MCF 10A (cell line): ENCODE data around the gene KBTBD4. TPM values are rescaled to one million over a fixed set of nuclear protein-coding genes. Genes with fewer than 3 reads are reported as not detected.

Source experiments
- BruUV-seq: library from RNA; stranded (reverse); fragments of 400-500 nt; replicated peaks from 2 replicates; lab custom pipeline; 2021; lab: Mats Ljungman, UMichigan
- CTCF ChIA-PET: fragments of 300-600 bp; sonication (Branson Sonifier 250); formaldehyde crosslinking; extraction: SDS; loops from one replicate; lab custom pipeline; 2021; ENCODE audit warnings: antibody characterized with exemption, inconsistent platforms; lab: Yijun Ruan, JAX
- POLR2A ChIA-PET: fragments of 300-600, 350-650 bp; sonication (Branson Sonifier 250); formaldehyde crosslinking; extraction: SDS; loops from one replicate; lab custom pipeline; 2020; ENCODE audit warnings: antibody characterized with exemption, inconsistent platforms; lab: Yijun Ruan, JAX
- DNase-seq: peaks from one replicate; pipeline ENCODE4 v3.0.0-alpha.2; 2018; ENCODE audit not compliant: unreplicated experiment
- H3K27ac Mint-ChIP-seq: one replicate; pipeline ENCODE4 v1.8.0; 2022; ENCODE audit warnings: mild to moderate bottlenecking, low read depth, mixed read lengths; ENCODE audit not compliant: unreplicated experiment
- H3K27me3 Mint-ChIP-seq: one replicate; pipeline ENCODE4 v1.8.0; 2022; ENCODE audit warnings: mixed read lengths; ENCODE audit not compliant: insufficient read depth, unreplicated experiment
- H3K36me3 Mint-ChIP-seq: one replicate; pipeline ENCODE4 v1.8.0; 2022; ENCODE audit warnings: mild to moderate bottlenecking, moderate library complexity, mixed read lengths; ENCODE audit not compliant: insufficient read depth, unreplicated experiment
- H3K4me1 Mint-ChIP-seq: one replicate; pipeline ENCODE4 v1.8.0; 2022; ENCODE audit warnings: mixed read lengths; ENCODE audit not compliant: insufficient read depth, unreplicated experiment
- H3K4me3 Mint-ChIP-seq: one replicate; pipeline ENCODE4 v1.8.0; 2022; ENCODE audit warnings: mild to moderate bottlenecking, moderate library complexity, mixed read lengths; ENCODE audit not compliant: unreplicated experiment
- H3K9me3 Mint-ChIP-seq: one replicate; pipeline ENCODE4 v1.8.0; 2022; ENCODE audit warnings: mixed read lengths; ENCODE audit not compliant: unreplicated experiment
- intact Hi-C: fragments of 100-400 bp; cut with micrococcal nuclease; formaldehyde crosslinking; loops from 2 replicates; pipeline ENCODE4 v1.14.1; 2022
- total RNA-seq: library from RNA; stranded (reverse); gene quantifications from 2 replicates; pipeline ENCODE4 v1.2.3, GENCODE V29; 2022
- TF ChIP-seq, protein P1 (sequence below): fragments of 200-600 bp; IDR thresholded peaks from one replicate; pipeline ENCODE4 v1.8.0; 2022; ENCODE audit warnings: antibody characterized with exemption, mild to moderate bottlenecking; ENCODE audit not compliant: unreplicated experiment

The KBTBD4 gene
- total RNA-seq, 1 experiment from 2014 or later, result 8.4 TPM

- peaks cover 49% of the 10 kb centered on the region for H3K36me3 Mint-ChIP-seq
- H3K4me1 Mint-ChIP-seq, result peaks cover 9% of the 10 kb centered on the region
- BruUV-seq, result no TSS peak
- ChIA-PET POLR2A (no interaction called here), CTCF (interaction anchor here (0.5 to 0.6 kb wide), 2 partner anchors 96 to 758 kb away, joined by 3 to 6 read pairs; no protein-coding TSS in a partner anchor)
- TF ChIP-seq, protein P1, sequence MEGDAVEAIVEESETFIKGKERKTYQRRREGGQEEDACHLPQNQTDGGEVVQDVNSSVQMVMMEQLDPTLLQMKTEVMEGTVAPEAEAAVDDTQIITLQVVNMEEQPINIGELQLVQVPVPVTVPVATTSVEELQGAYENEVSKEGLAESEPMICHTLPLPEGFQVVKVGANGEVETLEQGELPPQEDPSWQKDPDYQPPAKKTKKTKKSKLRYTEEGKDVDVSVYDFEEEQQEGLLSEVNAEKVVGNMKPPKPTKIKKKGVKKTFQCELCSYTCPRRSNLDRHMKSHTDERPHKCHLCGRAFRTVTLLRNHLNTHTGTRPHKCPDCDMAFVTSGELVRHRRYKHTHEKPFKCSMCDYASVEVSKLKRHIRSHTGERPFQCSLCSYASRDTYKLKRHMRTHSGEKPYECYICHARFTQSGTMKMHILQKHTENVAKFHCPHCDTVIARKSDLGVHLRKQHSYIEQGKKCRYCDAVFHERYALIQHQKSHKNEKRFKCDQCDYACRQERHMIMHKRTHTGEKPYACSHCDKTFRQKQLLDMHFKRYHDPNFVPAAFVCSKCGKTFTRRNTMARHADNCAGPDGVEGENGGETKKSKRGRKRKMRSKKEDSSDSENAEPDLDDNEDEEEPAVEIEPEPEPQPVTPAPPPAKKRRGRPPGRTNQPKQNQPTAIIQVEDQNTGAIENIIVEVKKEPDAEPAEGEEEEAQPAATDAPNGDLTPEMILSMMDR, result no peak
- no peak within 1 kb of the TSS for H3K4me3 Mint-ChIP-seq
- H3K9me3 Mint-ChIP-seq, result no peaks in the 10 kb centered on the region
- intact Hi-C loops, result no loop called here
- H3K27ac Mint-ChIP-seq, result peak within 1 kb of the TSS; percentile 14
- no peak for DNase-seq
- no peaks in the 10 kb centered on the region for H3K27me3 Mint-ChIP-seq
These were observed 7.5 kb upstream of the KBTBD4 start, which contains the start of gene FAM180B for GRCh38 chr11:47586098-47586855. Gene FAM180B, plus strand, starts transcription at chr11:47586678. Its CDS starts 91 bp downstream, at chr11:47586769.

GRCh38 chr11:47583844-47584243 is 5.1 kb upstream of the KBTBD4 start:
- Mint-ChIP-seq H3K27me3 (no peaks in the 10 kb centered on the region), H3K27ac (no peak overlapping the region), H3K4me3 (no peak overlapping the region), H3K4me1 (peaks cover 16% of the 10 kb centered on the region), H3K36me3 (peaks cover 51% of the 10 kb centered on the region), H3K9me3 (no peaks in the 10 kb centered on the region)
- intact Hi-C loops, result no loop called here
- ChIA-PET CTCF (no interaction called here), POLR2A (no interaction called here)
- DNase-seq, result no peak
- BruUV-seq, result no TSS peak
- TF ChIP-seq, protein P1, result no peak

DNA sequence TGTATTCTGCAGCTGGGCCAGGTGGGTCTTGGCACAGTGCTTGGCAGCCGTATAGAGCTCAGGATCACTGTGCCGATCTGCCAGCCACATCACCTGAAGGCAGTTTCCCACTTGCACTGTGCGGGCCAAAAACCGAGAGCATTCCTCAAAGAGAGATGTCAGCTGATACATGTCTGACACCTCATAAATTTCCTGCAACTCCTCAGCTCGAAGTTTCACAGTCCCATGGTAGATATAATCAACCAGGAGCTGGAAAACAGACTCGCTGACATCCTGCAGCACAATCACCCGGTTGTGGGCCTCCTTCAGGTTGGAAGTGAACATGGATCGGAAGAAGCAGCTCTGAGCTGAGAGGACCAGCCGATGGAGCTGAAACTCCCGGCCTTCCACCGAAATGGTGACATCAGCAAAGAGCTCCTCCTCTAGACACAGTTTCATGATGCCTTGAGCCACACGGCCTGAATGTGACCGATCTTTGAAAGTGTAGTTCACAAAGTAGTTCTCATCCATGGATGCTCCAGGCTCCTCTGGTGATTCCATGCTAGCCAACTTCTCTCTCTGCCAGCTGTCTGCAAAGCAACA is 1.2 kb downstream of the KBTBD4 start:
- no peak for DNase-seq
- Mint-ChIP-seq H3K9me3 (no peaks in the 10 kb centered on the region), H3K27ac (no peak overlapping the region), H3K36me3 (peaks cover 58% of the 10 kb centered on the region), H3K27me3 (no peaks in the 10 kb centered on the region), H3K4me3 (peak overlapping the region; percentile 93), H3K4me1 (peaks cover 18% of the 10 kb centered on the region)
- BruUV-seq, result no TSS peak
- TF ChIP-seq, protein P1, result no peak
- ChIA-PET POLR2A (interaction anchor here (0.5 to 4.7 kb wide), 9 partner anchors 9 to 1455 kb away, joined by 3 to 48 read pairs (median 4); partner anchors contain the start of genes CELF1 and PTPMT1), CTCF (interaction anchor here (0.8 to 3.4 kb wide), 3 partner anchors 24 to 274 kb away, joined by 3 to 9 read pairs (median 4); partner anchors contain the start of gene CELF1)
- intact Hi-C loops, result no loop called here

DNA sequence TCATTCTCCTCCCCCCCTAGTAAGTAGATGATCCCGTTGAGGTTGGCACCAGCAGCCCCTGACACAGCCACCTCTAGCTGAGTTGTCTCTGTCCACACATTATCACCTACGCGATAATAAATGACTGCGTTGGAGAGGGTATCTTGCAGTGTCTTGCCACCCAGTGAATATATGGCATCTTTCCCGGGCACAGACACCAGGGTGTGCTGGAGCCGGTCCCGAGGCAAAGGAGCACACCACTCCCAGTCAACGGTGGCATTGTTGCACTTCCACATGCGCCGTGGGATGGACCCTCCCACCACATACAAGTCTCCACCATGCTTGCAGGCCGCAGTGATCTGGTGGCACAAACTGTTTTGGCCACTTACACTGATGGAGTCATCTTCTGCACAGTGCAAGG is 5.4 kb downstream of the KBTBD4 start:
- POLR2A ChIA-PET, result interaction anchor here (0.7 to 1.3 kb wide), 2 partner anchors 21 to 97 kb away, joined by 3 read pairs; partner anchors contain the start of gene CELF1
- TF ChIP-seq, protein P1, result no peak

More for the DNA sequence above, 5.4 kb downstream of the KBTBD4 start:
- no TSS peak for BruUV-seq
- CTCF ChIA-PET, result interaction anchor here (0.6 to 1.1 kb wide), 4 partner anchors 14 to 272 kb away, joined by 3 to 4 read pairs (median 3); partner anchors contain the start of gene CELF1
- Mint-ChIP-seq H3K4me1 (peaks cover 20% of the 10 kb centered on the region), H3K4me3 (no peak overlapping the region), H3K36me3 (peaks cover 43% of the 10 kb centered on the region), H3K9me3 (no peaks in the 10 kb centered on the region), H3K27ac (no peak overlapping the region), H3K27me3 (no peaks in the 10 kb centered on the region)
- DNase-seq, result no peak
- intact Hi-C loops, result no loop called here
